AG04450 (cell line): Measurements from ENCODE around the gene NPAS3. TPM values are rescaled to one million over a fixed set of nuclear protein-coding genes. Genes with fewer than 3 reads are reported as not detected.

Source experiments
- CTCF ChIA-PET: fragments of 300-600, 350-600 bp; formaldehyde crosslinking; extraction: SDS; loops from one replicate; lab custom pipeline; 2022; ENCODE audit warnings: antibody characterized with exemption, inconsistent platforms; lab: Charles Lee
- POLR2A ChIA-PET: fragments of 350-600 bp; formaldehyde crosslinking; extraction: SDS; loops from one replicate; lab custom pipeline; 2021; ENCODE audit warnings: antibody characterized with exemption, inconsistent platforms; lab: Yijun Ruan, JAX
- DNase-seq: peaks from one replicate; pipeline ENCODE4 v3.0.0-alpha.2; 2011; ENCODE audit warnings: low read depth, low spot score
- H3K27ac ChIP-seq: one replicate; pipeline ENCODE4 v1.5.1; 2012; ENCODE audit warnings: low read depth, low read length, control low read depth
- H3K27me3 ChIP-seq: one replicate; pipeline ENCODE4 v1.6.0; 2012; ENCODE audit warnings: low read length; ENCODE audit not compliant: control insufficient read depth, insufficient read depth
- H3K4me3 ChIP-seq: 2 replicates; pipeline ENCODE4 v1.5.1; 2011; ENCODE audit warnings: mild to moderate bottlenecking, low read depth, low read length, control low read depth
- H3K9me3 ChIP-seq: 2 replicates; pipeline ENCODE4 v1.5.1; 2012; ENCODE audit warnings: low read length; ENCODE audit not compliant: control insufficient read depth, insufficient read depth
- CTCF ChIP-seq: IDR thresholded peaks from 2 replicates; pipeline ENCODE4 v1.5.1; 2011; ENCODE audit warnings: low read depth, low read length, control low read depth, inconsistent platforms
- polyA plus RNA-seq: library from polyadenylated mRNA; depleted of rRNA; stranded (reverse); fragments of >200 nt; gene quantifications from 2 replicates; pipeline ENCODE4 v1.2.3, GENCODE V29; 2011

The NPAS3 gene
- polyA plus RNA-seq, 1 experiment = not detected

- H3K9me3 ChIP-seq = no peaks in the 10 kb centered on the region
- TF ChIP-seq CTCF = no peak
- no peaks in the 10 kb centered on the region for H3K27me3 ChIP-seq
- CTCF ChIA-PET = no interaction called here
- H3K4me3 ChIP-seq = no peak overlapping the region
- no peak overlapping the region for H3K27ac ChIP-seq
- DNase-seq = no peak
- POLR2A ChIA-PET = no interaction called here
Observed at GRCh38 chr14:33009673-33010072, 71.0 kb downstream of the NPAS3 start.

GRCh38 chr14:33010495-33010894, 71.8 kb downstream of the NPAS3 start:
- ChIA-PET POLR2A (no interaction called here), CTCF (no interaction called here)
- Histone ChIP-seq H3K27me3 (no peaks in the 10 kb centered on the region), H3K9me3 (no peaks in the 10 kb centered on the region), H3K4me3 (no peak overlapping the region), H3K27ac (no peak overlapping the region)
- no peak for TF ChIP-seq CTCF
- DNase-seq = no peak

- no peaks in the 10 kb centered on the region for H3K9me3 ChIP-seq
- no peak for TF ChIP-seq CTCF
- CTCF ChIA-PET = interaction anchor here (1.2 kb wide), 1 partner anchor 10 kb away, joined by 4 read pairs; no protein-coding TSS in a partner anchor
- H3K27ac ChIP-seq = no peak overlapping the region
- H3K4me3 ChIP-seq = no peak overlapping the region
- no peak for DNase-seq
- POLR2A ChIA-PET = no interaction called here
- no peaks in the 10 kb centered on the region for H3K27me3 ChIP-seq
Observed at GRCh38 chr14:33014710-33015109, 76.0 kb downstream of the NPAS3 start.

- no peak for TF ChIP-seq CTCF
- DNase-seq = no peak
- POLR2A ChIA-PET = no interaction called here
- H3K4me3 ChIP-seq = no peak overlapping the region
- no peaks in the 10 kb centered on the region for H3K9me3 ChIP-seq
- CTCF ChIA-PET = no interaction called here
- no peak overlapping the region for H3K27ac ChIP-seq
- no peaks in the 10 kb centered on the region for H3K27me3 ChIP-seq
Observed at GRCh38 chr14:33016613-33017012, 77.9 kb downstream of the NPAS3 start.

GRCh38 chr14:33017016-33017415, 78.3 kb downstream of the NPAS3 start:
- no peak for TF ChIP-seq CTCF
- Histone ChIP-seq H3K27ac (no peak overlapping the region), H3K9me3 (no peaks in the 10 kb centered on the region), H3K27me3 (no peaks in the 10 kb centered on the region), H3K4me3 (no peak overlapping the region)
- ChIA-PET CTCF (no interaction called here), POLR2A (no interaction called here)
- no peak for DNase-seq
